NK-92 (cell line): ENCODE measurements around the gene DOK6.

Source experiments
- DNase-seq: peaks from one replicate; lab custom pipeline; 2025; ENCODE audit not compliant: unreplicated experiment; lab: John Stamatoyannopoulos, UW

Gene DOK6

DNA sequence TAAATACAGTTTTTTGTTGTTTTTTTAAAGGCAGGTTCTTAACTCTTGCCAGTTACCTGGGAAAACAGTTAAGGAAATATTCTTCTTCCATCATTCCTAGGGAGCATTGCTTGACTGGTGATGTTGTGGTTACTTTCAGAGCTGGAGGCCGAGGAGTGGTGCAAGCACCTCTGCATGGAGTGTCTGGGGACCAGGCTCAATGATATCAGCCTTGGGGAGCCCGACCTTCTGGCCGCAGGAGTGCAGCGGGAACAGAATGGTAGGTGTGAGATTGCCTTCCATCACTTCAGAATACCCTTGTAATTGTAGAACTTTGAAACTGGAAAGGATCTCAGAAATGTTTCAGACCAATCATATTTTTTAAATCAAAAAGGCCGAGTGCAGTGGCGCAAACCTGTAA is 276.9 kb downstream of the DOK6 start:
- no peak for DNase-seq

DNA sequence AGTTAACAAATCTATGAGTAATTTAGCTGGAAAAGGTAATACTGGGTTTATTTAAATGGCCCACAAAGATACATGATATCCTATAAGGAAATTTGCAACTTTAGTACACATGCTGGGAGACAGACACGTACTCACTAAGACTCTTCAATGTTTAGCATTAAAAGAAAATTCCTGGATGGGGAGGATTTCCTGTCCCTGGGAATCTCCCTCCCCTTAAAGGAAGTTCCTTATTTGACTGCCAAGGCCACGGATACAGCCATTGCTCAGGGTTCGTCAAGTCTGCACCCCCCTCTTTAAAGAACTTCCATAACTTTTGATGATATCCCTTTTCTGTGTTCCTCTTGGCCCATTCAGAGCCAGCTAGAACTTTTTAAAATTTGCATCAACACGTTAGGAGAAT is 279.4 kb downstream of the DOK6 start:
- DNase-seq = no peak

DNA sequence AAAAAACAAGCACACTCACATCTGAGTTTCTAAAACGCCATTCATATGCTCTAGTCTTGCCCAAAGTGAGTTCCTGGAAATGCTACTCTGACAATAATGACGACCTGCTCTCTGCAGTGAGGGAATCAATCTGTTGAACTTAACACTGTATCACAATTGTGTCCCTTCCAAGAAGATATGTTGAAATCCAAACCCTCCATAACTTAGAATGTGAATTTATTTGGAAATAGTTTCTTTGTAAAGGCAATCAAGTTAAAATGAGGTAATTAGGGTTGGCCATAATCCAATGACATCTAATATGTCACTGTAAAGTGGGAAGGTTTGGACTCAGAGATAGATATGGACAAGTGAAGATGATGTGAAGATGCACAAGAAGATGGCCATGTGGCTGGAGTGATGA is 282.5 kb downstream of the DOK6 start:
- no peak for DNase-seq

DNA sequence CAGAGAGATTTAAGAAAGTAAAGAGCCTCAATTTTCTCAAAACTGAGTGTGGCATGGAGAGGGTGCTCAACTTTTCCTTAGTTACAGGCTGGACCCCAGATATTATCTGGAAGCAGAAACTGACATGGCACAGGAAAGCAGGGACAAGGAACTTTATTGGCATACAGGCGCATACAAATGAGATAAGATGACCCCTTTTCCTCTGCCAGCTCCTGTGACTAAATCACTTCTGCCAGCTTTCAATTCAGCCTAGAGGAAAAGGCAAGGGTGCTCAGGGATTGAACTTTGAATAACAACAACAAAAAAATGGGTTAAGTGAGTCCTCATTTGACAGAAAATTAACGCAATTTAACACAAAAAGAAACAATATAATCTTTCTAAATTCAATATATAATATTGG is 284.1 kb downstream of the DOK6 start:
- DNase-seq = no peak

DNA sequence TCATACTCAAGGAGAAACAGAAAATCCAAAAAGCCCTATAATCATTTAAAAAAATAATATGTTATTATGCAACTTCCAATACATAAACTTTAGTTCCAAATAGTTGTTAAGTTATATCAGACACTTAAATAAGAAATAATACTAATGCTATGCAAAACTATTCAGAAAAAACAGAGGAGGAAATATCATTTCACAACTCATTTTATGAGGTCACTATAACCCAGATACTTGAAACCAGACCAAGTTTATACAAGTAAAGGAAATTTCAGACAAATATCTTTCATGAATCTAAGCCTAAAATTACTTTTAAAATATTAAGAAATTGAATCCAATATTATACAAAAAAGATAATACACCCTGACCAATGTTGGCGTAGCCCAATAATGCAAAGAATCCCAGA is 286.2 kb downstream of the DOK6 start:
- DNase-seq = no peak

DNA sequence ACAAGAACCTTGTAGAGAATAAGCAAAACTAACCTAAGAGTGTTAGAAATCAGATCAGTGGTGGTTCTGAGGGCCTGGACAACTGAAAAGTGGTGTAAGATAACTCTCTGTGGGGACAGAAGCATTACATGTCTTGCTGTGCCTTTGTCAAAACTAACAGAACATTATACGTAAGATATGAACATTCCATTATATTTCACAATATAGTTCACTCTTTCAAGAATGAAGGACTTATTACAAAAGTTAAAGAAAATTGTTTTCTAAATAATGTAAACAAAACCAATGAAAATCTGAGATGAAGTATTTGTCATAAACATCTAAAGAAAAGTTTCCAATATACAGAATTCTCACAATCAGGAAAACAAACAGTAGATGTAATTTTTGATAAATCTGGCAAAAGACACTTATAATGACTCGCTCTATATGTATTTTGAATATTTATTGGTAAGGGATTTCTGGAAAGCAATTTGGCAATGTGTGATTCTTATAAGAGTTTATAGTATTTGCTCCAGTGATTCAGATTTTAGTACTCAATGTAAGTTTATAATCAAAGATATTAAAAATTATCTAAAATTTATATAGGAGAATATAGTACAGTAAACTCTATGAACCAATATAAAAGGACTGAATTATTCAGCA is 288.6 kb downstream of the DOK6 start:
- no peak for DNase-seq

DNA sequence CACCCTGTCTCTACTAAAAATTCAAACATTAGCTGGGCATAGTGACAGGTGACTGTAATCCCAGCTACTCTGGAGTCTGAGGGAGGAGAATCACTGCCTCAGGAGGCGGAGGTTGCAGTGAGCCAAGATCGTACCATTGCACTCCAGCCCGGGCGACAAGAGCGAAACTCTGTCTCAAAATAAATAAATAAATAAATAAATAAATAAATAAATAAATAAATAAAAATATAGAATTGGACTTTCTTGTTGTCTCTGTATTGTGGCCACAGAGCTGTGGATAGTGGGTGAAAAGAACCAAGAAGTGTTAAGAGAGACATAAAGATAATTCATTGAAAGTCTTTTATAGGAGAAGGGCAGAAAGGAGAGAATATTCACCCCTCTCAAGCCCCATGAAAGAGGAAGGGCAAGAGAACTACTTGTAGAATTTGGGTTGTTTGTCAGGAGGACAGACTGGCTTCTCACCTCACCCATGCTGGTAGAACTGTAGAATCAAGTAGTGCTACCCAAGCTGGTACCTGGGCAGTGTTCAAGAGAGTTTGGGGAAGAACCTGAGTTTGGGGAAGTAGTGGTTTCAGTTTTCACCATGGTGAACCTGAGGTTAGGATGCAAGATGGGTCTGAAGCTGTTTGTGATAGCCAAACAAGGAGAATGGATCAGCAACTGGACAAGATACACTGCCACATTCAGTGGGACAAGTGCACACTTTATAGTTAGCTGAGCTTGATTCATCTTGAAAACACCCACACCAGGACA is 290.5 kb downstream of the DOK6 start:
- DNase-seq = no peak

DNA sequence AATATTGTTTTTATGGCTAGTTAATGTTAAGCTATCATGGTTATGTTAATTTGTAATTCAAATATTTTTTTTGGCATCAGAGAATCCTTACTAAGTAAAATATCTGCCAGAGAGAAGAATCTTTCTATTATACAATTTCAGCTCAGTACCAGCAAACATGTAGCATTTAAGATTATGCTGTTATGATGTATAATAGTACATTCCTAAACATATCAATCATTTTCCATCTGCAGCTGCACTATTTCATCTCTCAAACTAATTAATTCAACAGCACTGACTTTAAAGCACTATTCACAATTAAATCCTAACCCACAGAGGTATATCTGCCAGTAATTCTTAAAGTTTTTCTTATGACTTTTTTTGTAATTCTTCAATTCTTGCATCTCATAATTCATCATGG is 296.4 kb downstream of the DOK6 start:
- DNase-seq = no peak

DNA sequence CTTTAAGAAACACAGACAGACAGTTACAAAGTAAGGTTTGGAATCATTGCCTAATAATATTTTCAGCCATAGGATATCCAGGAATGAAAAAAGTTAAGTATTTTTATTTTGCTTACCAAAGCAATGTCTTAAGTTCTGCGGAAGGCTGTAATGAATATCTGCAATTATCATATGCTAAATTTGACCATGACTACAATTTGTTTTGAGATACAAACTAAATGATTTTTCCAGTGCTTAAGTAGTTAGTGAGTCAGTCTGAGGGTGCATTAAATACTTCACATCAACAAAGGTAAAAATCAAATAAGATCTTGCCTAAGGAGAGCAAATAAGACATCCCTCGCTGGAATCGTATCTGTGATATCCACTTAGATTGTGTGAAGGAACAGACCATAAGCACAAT is 297.0 kb downstream of the DOK6 start:
- no peak for DNase-seq

DNA sequence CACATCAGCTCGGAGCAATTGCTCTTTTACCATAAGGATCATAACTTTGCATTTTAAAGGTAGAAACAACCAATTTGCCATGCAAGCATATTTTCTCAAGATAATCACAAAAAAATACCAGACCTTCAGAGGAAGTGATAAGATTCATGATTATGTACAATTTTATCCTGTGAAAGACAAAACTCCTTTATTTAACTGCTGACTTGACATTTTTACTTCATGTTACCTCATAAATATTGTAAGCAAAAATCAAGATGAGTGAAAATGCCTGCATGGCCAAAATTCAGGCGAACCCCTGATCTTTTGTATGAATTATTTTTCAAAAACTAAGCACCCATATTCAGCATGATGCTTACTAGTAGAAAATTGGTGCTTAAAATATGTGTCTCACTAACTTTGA is 300.6 kb downstream of the DOK6 start:
- DNase-seq = no peak

DNA sequence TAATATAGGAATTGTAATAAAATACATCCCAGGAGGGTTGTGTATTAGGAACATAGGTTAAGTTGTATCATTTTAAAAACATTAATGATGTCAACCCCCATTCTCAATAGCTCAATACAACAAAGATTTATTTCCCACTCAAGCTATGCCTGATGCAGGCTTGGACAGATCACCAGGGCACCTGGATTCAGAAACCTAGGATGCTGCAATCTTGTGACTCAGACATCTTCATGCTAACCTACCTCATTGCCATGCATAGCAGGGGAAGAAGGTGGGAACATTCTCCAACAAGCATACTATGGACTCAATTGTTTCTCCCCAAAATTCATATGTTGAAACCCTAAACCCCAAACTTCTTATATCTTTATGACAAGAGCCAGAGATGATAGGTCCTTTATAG is 302.8 kb downstream of the DOK6 start:
- DNase-seq = no peak

DNA sequence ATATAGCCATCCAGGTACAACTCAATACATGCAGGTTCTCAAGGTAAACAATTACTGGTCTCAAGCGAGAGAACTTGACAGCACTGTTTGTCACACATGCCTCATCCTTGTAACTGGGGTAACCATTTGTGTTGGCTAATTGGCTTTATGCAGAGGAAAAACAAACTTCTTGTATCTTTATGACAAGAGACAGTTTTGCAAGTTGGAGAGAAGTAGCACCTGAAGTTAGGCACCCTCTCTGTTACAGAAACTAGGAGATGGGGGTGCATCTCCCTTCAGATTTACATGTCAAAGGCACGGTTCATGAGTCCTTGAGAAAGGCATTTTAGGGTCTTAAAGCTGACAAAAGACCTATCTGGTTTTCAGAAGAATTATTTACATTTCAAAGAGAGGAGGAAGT is 305.3 kb downstream of the DOK6 start:
- no peak for DNase-seq

DNA sequence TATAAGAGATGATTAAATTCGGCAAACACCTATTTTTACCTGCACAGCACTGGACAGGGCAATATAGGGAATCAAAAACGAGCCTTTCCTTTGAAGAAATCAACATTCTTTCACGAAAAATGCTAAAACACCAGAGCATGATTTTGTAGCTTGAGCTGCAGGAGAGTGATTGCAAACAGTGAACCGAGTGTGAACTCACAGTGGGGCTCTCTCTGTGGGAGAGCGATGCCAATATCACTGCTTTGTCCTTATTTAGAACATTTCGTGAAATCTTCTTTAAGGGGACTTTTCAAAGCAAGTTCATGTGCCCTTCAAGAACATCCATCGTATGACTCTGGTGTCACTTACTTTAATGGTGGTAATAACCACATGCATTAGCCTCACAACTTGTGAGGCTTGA is 308.2 kb downstream of the DOK6 start:
- DNase-seq = no peak

DNA sequence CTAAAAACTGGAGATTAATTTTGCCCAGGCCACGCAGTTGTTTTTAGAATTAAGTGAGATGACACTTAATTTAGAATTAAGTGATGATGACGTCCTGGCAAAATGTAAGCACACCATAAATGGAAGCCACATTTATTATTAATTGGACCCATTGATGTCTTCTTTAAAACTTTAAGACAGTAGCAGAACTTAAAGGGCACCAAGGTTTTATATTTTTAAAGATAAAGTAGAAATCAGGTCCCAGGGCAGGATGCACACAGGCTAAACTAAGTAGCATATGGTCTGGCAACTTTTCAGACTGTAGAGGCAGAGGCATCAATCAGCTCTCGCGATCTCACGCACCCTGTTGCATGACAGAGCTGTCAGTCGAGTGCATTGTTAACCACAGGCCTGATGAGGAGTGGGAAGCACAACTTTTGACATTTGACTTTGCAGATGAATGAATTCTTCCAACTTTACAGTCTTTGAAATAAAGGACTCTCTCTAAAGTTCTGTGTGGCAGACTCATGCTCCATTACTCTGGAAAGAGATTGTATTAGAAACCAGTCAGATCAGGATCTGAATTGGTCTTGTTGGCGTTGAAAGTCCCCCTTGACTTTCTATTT is 314.6 kb downstream of the DOK6 start:
- no peak for DNase-seq

DNA sequence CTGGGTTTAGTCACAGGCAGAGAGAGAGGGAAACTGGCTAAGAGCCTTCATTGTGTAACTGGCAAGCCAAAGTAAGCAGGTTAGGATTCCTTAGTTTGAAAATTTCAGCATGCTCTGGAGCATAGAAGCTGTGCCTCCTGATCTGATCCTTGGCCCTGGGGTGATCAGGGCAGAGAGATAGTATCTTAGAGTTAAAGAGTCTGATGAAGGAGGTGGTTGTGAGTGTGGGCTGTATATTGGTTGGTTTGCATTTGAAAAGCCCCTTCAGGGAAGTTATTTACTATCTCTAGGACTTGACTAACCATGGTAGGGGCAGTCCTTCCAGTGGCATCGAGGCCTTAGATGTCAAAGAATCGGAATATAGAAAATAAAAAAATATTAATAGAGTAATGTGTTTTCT is 316.9 kb downstream of the DOK6 start:
- no peak for DNase-seq

DNA sequence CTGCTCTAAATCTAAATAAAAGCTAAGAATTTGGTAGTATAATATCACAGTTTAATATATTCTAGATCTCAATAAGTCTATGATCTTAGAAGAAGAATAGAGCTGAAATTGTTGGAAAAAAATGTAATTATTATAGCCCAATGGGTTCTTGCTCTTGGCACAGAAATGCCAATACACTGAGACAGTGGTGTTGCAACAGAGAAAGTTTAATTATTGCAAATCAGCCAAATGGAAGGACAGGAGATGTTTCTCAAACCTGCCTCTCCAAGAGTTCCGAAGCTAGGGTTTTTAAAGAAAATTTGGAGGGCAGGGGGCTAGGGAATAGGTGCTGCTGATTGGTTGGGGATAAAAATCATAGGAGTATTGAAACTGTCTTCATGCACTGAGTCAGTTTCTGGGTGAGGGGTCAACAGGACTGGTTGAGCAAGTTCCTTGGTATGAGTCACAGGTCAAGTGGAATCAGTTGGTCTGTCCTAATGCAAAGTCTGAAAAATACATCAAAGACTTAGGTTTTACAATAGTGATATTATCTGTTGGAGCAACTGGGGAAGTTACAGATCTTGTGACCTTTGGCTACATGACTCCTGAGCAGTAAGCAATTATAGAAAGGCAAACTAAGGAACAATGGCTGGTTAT is 318.3 kb downstream of the DOK6 start:
- DNase-seq = no peak

DNA sequence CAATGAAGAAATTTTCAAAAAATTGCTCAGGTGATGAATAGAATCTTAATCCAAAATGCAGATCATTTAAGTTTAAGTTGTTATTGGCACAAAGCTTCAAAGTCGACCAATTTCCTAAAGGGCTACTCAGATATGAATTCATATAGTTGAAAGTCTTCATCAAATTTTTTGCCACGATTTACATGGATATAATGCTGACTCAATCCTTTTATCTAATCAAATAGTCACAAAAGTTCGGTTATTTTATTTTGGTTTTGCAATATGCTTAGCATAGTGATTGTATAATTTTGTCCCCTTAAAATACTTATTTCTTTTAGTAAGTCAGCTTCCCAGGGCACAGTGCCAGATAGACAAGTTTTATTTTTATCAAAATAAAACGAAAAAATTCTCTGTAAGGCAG is 319.7 kb downstream of the DOK6 start:
- DNase-seq = no peak

DNA sequence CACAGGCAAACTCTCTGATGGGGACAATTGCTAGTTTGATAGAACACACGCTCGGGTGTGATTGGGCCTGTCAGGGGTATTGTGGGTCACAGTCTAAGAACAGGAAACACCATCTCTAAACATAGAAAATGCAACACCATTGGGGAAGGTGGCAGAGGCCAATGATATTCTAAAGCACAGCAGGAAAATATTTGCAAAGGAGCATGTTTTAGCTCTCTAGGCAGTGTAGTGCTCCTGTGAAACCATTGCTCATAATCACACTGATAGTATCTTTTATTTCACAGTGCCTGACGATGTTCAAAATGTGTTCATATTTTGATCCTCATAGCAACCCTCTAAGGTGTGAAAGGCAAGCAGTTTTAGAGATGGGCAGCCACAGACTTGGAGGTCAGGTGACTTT is 322.7 kb downstream of the DOK6 start:
- DNase-seq = no peak

DNA sequence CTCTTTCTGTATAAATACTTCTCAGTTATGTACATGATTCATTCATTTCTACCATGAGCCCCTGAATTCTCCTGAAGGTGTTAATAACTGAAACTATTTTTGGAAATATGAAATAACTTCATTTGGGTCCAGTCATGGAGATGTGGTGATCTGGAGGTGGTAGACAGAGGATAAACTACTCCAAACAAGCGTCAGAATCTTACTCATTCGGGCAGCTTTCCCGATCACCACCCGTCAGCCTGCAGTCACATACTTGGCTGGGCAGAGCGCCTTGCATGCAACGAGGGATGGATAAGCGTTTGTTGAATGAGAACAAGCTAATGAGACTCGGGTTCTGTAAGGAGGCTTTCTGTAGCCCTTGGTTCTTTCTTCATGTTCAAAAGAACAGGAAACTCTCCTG is 324.3 kb downstream of the DOK6 start:
- DNase-seq = no peak

DNA sequence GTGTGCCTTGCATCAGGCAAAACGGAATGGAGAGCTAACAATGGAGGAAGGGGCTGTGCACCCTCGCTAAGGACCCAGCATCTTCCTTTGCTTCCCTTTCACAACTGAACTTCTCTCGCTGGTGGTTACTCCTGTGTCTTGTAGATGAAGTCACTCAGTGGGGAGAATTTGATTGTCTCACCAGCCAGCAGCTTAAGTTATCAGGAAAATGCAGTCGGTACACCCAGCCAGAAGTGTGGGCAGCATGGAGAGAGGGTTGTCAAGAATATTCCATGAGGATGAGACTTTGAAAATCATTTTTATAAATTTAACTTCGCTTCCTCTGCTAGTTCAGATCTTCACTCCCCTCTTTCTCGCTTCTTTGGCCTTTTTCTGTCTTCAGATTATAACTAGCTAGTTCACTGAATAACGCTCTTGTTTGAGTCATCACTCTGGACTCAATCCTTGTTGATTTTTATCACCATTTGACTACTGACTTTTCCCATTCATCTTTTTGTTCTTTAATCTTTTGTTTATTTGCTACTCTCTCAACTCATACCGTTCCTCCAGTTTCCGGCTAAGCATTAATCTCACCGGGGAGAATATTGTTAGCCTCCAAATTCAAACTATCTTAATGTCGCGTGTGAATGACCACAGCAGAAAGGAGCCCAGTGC is 325.3 kb downstream of the DOK6 start:
- no peak for DNase-seq

DNA sequence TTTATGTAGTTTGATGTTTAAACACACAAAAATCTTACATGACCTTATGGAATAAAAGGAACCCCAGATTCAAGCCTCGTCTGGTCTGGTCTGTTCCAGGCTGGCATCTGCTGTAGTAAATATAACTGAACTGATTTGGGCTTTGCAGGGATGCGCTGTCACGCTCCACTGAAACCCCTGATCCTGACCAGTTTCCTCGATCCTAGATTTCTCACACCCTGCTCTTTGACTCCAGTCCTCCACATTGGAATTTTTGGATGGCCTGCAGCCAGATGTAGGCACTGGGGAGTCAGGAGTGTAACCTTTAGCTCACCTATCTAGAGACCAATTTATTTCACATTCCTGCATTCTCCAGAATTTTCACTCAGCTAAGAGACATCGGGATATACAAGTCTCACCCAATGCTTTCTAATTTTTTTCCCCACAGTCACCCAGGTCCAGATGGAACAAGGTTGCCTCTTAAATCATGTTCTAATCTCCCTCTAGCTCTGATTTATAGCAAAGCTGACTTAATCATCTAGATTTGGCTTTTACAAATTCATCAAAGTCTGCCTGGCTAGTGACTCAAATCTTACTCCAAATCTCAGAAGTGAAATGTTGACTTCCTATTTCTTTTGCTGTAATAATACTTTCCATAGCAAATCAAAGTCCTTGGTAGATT is 327.4 kb downstream of the DOK6 start:
- no peak for DNase-seq
